OCI-LY1 (cell line): Measurements from ENCODE around the gene POMP.

Experiments used
- H2AFZ ChIP-seq: fragments of 200-600 bp; sonication (generic), shearing (Covaris generic); 2 replicates; pipeline ENCODE4 v1.6.0; 2014; ENCODE audit warnings: antibody characterized with exemption, mild to moderate bottlenecking, low read length
- H3F3A ChIP-seq: fragments of 200-600 bp; sonication (generic), shearing (Covaris generic); 2 replicates; pipeline ENCODE4 v1.6.0; 2014; ENCODE audit warnings: mild to moderate bottlenecking, antibody characterized with exemption, low read length, moderate library complexity; ENCODE audit not compliant: insufficient read depth
- H3K27ac ChIP-seq: fragments of 200-600 bp; sonication (generic); 2 replicates; pipeline ENCODE4 v1.5.1; 2014; ENCODE audit warnings: low read length, mixed run types, mild to moderate bottlenecking, low read depth; ENCODE audit not compliant: poor library complexity, severe bottlenecking
- H3K27me3 ChIP-seq: fragments of 200-600 bp; sonication (generic); 2 replicates; pipeline ENCODE4 v1.6.0; 2014; ENCODE audit warnings: antibody characterized with exemption, mild to moderate bottlenecking, low read length, moderate library complexity; ENCODE audit not compliant: insufficient read depth
- H3K36me3 ChIP-seq: fragments of 200-600 bp; sonication (generic); 2 replicates; pipeline ENCODE4 v1.6.1; 2014; ENCODE audit warnings: mild to moderate bottlenecking, antibody characterized with exemption, low read length, moderate library complexity, mixed read lengths; ENCODE audit not compliant: insufficient read depth
- H3K4me1 ChIP-seq: fragments of 200-600 bp; sonication (generic); 2 replicates; pipeline ENCODE4 v1.5.1; 2014; ENCODE audit warnings: mild to moderate bottlenecking, low read length, moderate library complexity; ENCODE audit not compliant: insufficient read depth, severe bottlenecking
- H3K4me2 ChIP-seq: fragments of 200-600 bp; sonication (generic), shearing (Covaris generic); 2 replicates; pipeline ENCODE4 v1.6.1; 2014; ENCODE audit warnings: low read length
- H3K4me3 ChIP-seq: fragments of 200-600 bp; sonication (generic); 2 replicates; pipeline ENCODE4 v1.5.1; 2014; ENCODE audit warnings: low read length, low read depth, mild to moderate bottlenecking, mixed read lengths; ENCODE audit not compliant: poor library complexity, severe bottlenecking
- H3K79me2 ChIP-seq: fragments of 200-600 bp; shearing (Covaris generic); 2 replicates; pipeline ENCODE4 v1.6.1; 2016; ENCODE audit warnings: mixed run types, low read length, mixed read lengths; ENCODE audit not compliant: insufficient read depth
- H3K9ac ChIP-seq: fragments of 200-600 bp; sonication (generic), shearing (Covaris generic); 2 replicates; pipeline ENCODE4 v1.6.1; 2014; ENCODE audit warnings: mild to moderate bottlenecking, low read length, mixed read lengths
- H3K9me2 ChIP-seq: fragments of 200-600 bp; sonication (generic), shearing (Covaris generic); 2 replicates; pipeline ENCODE4 v1.6.1; 2014; ENCODE audit warnings: low read depth, mild to moderate bottlenecking, low read length, mixed read lengths
- H3K9me3 ChIP-seq: fragments of 200-600 bp; shearing (Covaris generic); 2 replicates; pipeline ENCODE4 v1.6.1; 2014; ENCODE audit warnings: low read length, mixed read lengths
- H4K20me1 ChIP-seq: fragments of 200-600 bp; sonication (generic), shearing (Covaris generic); 2 replicates; pipeline ENCODE4 v1.6.0; 2016; ENCODE audit warnings: mild to moderate bottlenecking, low read length; ENCODE audit not compliant: insufficient read depth
- EZH2 ChIP-seq: fragments of 200-600 bp; sonication (generic), shearing (Covaris generic); IDR thresholded peaks from 2 replicates; pipeline ENCODE4 v1.8.0; 2017; ENCODE audit warnings: borderline replicate concordance, mixed run types, mild to moderate bottlenecking, antibody characterized with exemption, low read length, moderate library complexity, mixed read lengths
- TF ChIP-seq, protein P1 (sequence below): fragments of 200-600 bp; sonication (generic), shearing (Covaris generic); IDR thresholded peaks from 2 replicates; pipeline ENCODE4 v1.5.1; 2017; ENCODE audit warnings: mild to moderate bottlenecking, antibody characterized with exemption, low read length, moderate library complexity, mixed read lengths

The POMP gene

GRCh38 chr13:28624707-28625432 lies 34.1 kb upstream of the POMP start:
- Histone ChIP-seq H2AFZ (no peak overlapping the region), H3K36me3 (no peaks in the 10 kb centered on the region), H3K9me2 (no peaks in the 10 kb centered on the region), H3K9ac (no peak overlapping the region), H3F3A (no peaks in the 10 kb centered on the region), H3K4me1 (no peaks in the 10 kb centered on the region), H3K79me2 (no peaks in the 10 kb centered on the region), H3K4me3 (no peak overlapping the region), H3K27me3 (no peaks in the 10 kb centered on the region), H3K4me2 (no peak overlapping the region), H3K9me3 (no peaks in the 10 kb centered on the region), H4K20me1 (no peaks in the 10 kb centered on the region), H3K27ac (no peak overlapping the region)
- no peak for TF ChIP-seq EZH2
- TF ChIP-seq, protein P1, sequence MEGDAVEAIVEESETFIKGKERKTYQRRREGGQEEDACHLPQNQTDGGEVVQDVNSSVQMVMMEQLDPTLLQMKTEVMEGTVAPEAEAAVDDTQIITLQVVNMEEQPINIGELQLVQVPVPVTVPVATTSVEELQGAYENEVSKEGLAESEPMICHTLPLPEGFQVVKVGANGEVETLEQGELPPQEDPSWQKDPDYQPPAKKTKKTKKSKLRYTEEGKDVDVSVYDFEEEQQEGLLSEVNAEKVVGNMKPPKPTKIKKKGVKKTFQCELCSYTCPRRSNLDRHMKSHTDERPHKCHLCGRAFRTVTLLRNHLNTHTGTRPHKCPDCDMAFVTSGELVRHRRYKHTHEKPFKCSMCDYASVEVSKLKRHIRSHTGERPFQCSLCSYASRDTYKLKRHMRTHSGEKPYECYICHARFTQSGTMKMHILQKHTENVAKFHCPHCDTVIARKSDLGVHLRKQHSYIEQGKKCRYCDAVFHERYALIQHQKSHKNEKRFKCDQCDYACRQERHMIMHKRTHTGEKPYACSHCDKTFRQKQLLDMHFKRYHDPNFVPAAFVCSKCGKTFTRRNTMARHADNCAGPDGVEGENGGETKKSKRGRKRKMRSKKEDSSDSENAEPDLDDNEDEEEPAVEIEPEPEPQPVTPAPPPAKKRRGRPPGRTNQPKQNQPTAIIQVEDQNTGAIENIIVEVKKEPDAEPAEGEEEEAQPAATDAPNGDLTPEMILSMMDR, result no peak

DNA sequence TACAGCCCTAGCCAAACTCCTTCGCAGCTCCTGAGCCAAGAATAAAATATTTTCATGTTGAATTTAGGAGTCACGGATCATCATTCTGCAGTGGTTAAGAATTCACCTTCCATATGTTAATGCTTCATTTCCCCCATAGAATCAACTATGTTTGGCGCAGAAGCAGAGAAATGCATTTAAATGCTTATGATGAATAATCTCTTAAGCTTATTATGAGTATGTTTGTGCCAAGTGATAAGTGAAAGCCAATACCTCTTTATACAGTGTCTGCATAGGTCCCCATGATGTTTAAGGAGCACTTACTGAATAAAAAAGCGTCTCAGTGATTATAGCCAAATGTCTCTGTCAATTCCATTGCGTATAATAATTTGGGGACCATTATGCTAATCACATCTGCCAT lies 32.7 kb upstream of the POMP start:
- Histone ChIP-seq H3K27ac (no peak overlapping the region), H4K20me1 (no peaks in the 10 kb centered on the region), H3K4me1 (no peaks in the 10 kb centered on the region), H3K9ac (no peak overlapping the region), H3K4me3 (no peak overlapping the region), H3K79me2 (no peaks in the 10 kb centered on the region), H3K9me3 (no peaks in the 10 kb centered on the region), H3K9me2 (no peaks in the 10 kb centered on the region), H3F3A (no peaks in the 10 kb centered on the region), H3K36me3 (no peaks in the 10 kb centered on the region), H3K27me3 (no peaks in the 10 kb centered on the region), H2AFZ (no peak overlapping the region), H3K4me2 (no peak overlapping the region)
- TF ChIP-seq, protein P1, result no peak
- TF ChIP-seq EZH2, result no peak

DNA sequence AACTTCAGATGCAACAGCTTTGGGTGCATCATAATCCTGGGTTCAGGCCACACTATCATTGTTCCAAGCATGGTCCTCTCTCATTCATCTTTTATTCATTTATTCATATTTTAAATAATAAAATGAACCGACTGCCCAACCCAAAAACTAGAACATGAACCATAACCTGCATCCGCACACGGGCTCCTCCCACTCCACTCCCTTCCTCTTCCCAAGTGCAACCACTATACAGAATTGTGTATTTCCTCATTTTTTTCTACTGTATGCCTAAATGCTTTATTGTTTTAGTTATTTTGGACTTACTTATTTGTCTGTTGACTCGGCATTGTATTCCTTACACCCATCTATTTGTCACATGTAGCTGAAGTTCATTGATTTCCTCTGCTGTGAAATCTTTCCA lies 30.7 kb upstream of the POMP start:
- Histone ChIP-seq H3K4me3 (no peak overlapping the region), H3K79me2 (no peaks in the 10 kb centered on the region), H2AFZ (no peak overlapping the region), H3K27me3 (no peaks in the 10 kb centered on the region), H3K36me3 (no peaks in the 10 kb centered on the region), H3K9me2 (no peaks in the 10 kb centered on the region), H3K9me3 (no peaks in the 10 kb centered on the region), H3K27ac (no peak overlapping the region), H3K9ac (no peak overlapping the region), H3F3A (no peaks in the 10 kb centered on the region), H3K4me2 (no peak overlapping the region), H4K20me1 (no peaks in the 10 kb centered on the region), H3K4me1 (no peaks in the 10 kb centered on the region)
- TF ChIP-seq EZH2, result no peak
- TF ChIP-seq, protein P1, result no peak
